ENCODE results near the gene ATP8B4. TPM values are rescaled to one million over a fixed set of nuclear protein-coding genes. Genes with fewer than 3 reads are reported as not detected.

The ATP8B4 gene
- polyA plus RNA-seq, 3 donors, result 3.2 to 5.0 (median 3.3) TPM

- DNase-seq (ENCODE audit: extremely low read depth in 1 of 11, low read depth in 9 of 11, low spot score in 4 of 11), result no peak
Observed at GRCh38 chr15:49855917-49856637, 263.0 kb downstream of the ATP8B4 start.

- no peak for DNase-seq (ENCODE audit: extremely low read depth in 1 of 11, low read depth in 9 of 11, low spot score in 4 of 11)
Observed at GRCh38 chr15:49852756-49853155, 266.3 kb downstream of the ATP8B4 start.

GRCh38 chr15:49848807-49849206 is 270.2 kb downstream of the ATP8B4 start:
- DNase-seq (ENCODE audit: extremely low read depth in 1 of 11, low read depth in 9 of 11, low spot score in 4 of 11), result no peak

GRCh38 chr15:49848282-49848724 is 270.7 kb downstream of the ATP8B4 start:
- DNase-seq (ENCODE audit: extremely low read depth in 1 of 11, low read depth in 9 of 11, low spot score in 4 of 11), result no peak

GRCh38 chr15:49847423-49848281 is 271.4 kb downstream of the ATP8B4 start:
- no peak for DNase-seq (ENCODE audit: extremely low read depth in 1 of 11, low read depth in 9 of 11, low spot score in 4 of 11)

- no peak for DNase-seq (ENCODE audit: extremely low read depth in 1 of 11, low read depth in 9 of 11, low spot score in 4 of 11)
Observed at GRCh38 chr15:49844390-49844789, 274.6 kb downstream of the ATP8B4 start.

GRCh38 chr15:49843725-49844124 is 275.3 kb downstream of the ATP8B4 start:
- DNase-seq (ENCODE audit: extremely low read depth in 1 of 11, low read depth in 9 of 11, low spot score in 4 of 11), result no peak

- DNase-seq (ENCODE audit: extremely low read depth in 1 of 11, low read depth in 9 of 11, low spot score in 4 of 11), result no peak
Observed at GRCh38 chr15:49842031-49842730, 276.9 kb downstream of the ATP8B4 start.

- peak in 4 of 11 donors; percentile 12 to 31 (median 20) for DNase-seq (ENCODE audit: extremely low read depth in 1 of 11, low read depth in 9 of 11, low spot score in 4 of 11)
Observed at GRCh38 chr15:49832511-49832910, 286.5 kb downstream of the ATP8B4 start.

GRCh38 chr15:49831206-49831965 is 287.6 kb downstream of the ATP8B4 start:
- DNase-seq (ENCODE audit: extremely low read depth in 1 of 11, low read depth in 9 of 11, low spot score in 4 of 11), result no peak

- peak in 2 of 11 donors; percentile 10 to 39 for DNase-seq (ENCODE audit: extremely low read depth in 1 of 11, low read depth in 9 of 11, low spot score in 4 of 11)
Observed at GRCh38 chr15:49830391-49830790, 288.6 kb downstream of the ATP8B4 start.

GRCh38 chr15:49827311-49827710 is 291.7 kb downstream of the ATP8B4 start:
- DNase-seq (ENCODE audit: extremely low read depth in 1 of 11, low read depth in 9 of 11, low spot score in 4 of 11), result no peak

- DNase-seq (ENCODE audit: extremely low read depth in 1 of 11, low read depth in 9 of 11, low spot score in 4 of 11), result no peak
Observed at GRCh38 chr15:49826640-49827234, 292.3 kb downstream of the ATP8B4 start.

GRCh38 chr15:49824775-49825099 is 294.3 kb downstream of the ATP8B4 start:
- no peak for DNase-seq (ENCODE audit: extremely low read depth in 1 of 11, low read depth in 9 of 11, low spot score in 4 of 11)

GRCh38 chr15:49823987-49824774 is 294.9 kb downstream of the ATP8B4 start:
- DNase-seq (ENCODE audit: extremely low read depth in 1 of 11, low read depth in 9 of 11, low spot score in 4 of 11), result no peak

- DNase-seq (ENCODE audit: extremely low read depth in 1 of 11, low read depth in 9 of 11, low spot score in 4 of 11), result no peak
Observed at GRCh38 chr15:49817100-49817499, 301.9 kb downstream of the ATP8B4 start.

- no peak for DNase-seq (ENCODE audit: extremely low read depth in 1 of 11, low read depth in 9 of 11, low spot score in 4 of 11)
Observed at GRCh38 chr15:49815950-49816349, 303.1 kb downstream of the ATP8B4 start.

GRCh38 chr15:49815526-49815925 is 303.5 kb downstream of the ATP8B4 start:
- DNase-seq (ENCODE audit: extremely low read depth in 1 of 11, low read depth in 9 of 11, low spot score in 4 of 11), result no peak
